IMR-90 (cell line): Measurements from ENCODE around the gene HORMAD1. TPM values are rescaled to one million over a fixed set of nuclear protein-coding genes. Genes with fewer than 3 reads are reported as not detected.

ENCODE experiments used
- ATAC-seq: fragments of 200-7000 bp; cut with Tn5 transposase; 2 replicates; pipeline ENCODE4 v1.9.1; 2020; ENCODE audit warnings: low read depth, mild to moderate bottlenecking, moderate library complexity
- BruUV-seq: library from RNA; stranded (reverse); fragments of 400-500 nt; replicated peaks from 2 replicates; lab custom pipeline; 2021; lab: Mats Ljungman, UMichigan
- CTCF ChIA-PET: fragments of 300-600 bp; formaldehyde crosslinking; extraction: SDS; loops from one replicate; lab custom pipeline; 2021; ENCODE audit warnings: antibody characterized with exemption; lab: Yijun Ruan, JAX
- POLR2A ChIA-PET: fragments of 300-600 bp; sonication (Branson Sonifier 250); formaldehyde crosslinking; loops from one replicate; lab custom pipeline; 2022; ENCODE audit warnings: antibody characterized with exemption; ENCODE audit not compliant: unreplicated experiment; lab: Charles Lee
- DNase-seq: peaks from one replicate; pipeline ENCODE4 v3.0.0; 2013
- H2AFZ ChIP-seq: replicated peaks from 2 replicates; pipeline ENCODE3; 2013; ENCODE audit warnings: low read length, mild to moderate bottlenecking; ENCODE audit not compliant: poor library complexity
- H2AK5ac ChIP-seq: 2 replicates; pipeline ENCODE4 v1.6.1; 2013; ENCODE audit warnings: low read depth, low read length, inconsistent platforms
- H2AK9ac ChIP-seq: replicated peaks from 2 replicates; pipeline ENCODE3; 2013; ENCODE audit warnings: mild to moderate bottlenecking, low read depth, low read length, moderate library complexity; ENCODE audit not compliant: poor library complexity
- H2BK120ac ChIP-seq: 2 replicates; pipeline ENCODE4 v1.6.1; 2013; ENCODE audit warnings: low read depth, low read length, inconsistent platforms
- H2BK15ac ChIP-seq: 3 replicates; pipeline ENCODE4 v1.6.1; 2013; ENCODE audit warnings: low read depth, low read length, inconsistent platforms
- H2BK20ac ChIP-seq: 2 replicates; pipeline ENCODE4 v1.6.1; 2013; ENCODE audit warnings: low read depth, mild to moderate bottlenecking, inconsistent platforms, low read length, moderate library complexity
- H2BK5ac ChIP-seq: 2 replicates; pipeline ENCODE4 v1.6.1; 2013; ENCODE audit warnings: mild to moderate bottlenecking, low read depth, low read length, inconsistent platforms; ENCODE audit not compliant: poor library complexity, severe bottlenecking
- H3K14ac ChIP-seq: replicated peaks from 2 replicates; pipeline ENCODE4 v1.6.1; 2013; ENCODE audit warnings: low read depth, low read length, inconsistent platforms
- H3K18ac ChIP-seq: 2 replicates; pipeline ENCODE4 v1.6.1; 2013; ENCODE audit warnings: low read depth, low read length, control low read depth
- H3K23ac ChIP-seq: 2 replicates; pipeline ENCODE4 v1.6.1; 2013; ENCODE audit warnings: low read depth, low read length, inconsistent platforms
- H3K27ac ChIP-seq: 2 replicates; pipeline ENCODE4 v1.5.1; 2013; ENCODE audit warnings: mild to moderate bottlenecking, control low read depth, low read length; ENCODE audit not compliant: insufficient read depth
- H3K27me3 ChIP-seq: 2 replicates; pipeline ENCODE4 v1.6.1; 2013; ENCODE audit warnings: low read length; ENCODE audit not compliant: control insufficient read depth, insufficient read depth
- H3K36me3 ChIP-seq: 2 replicates; pipeline ENCODE4 v1.6.1; 2013; ENCODE audit warnings: low read length, mixed read lengths; ENCODE audit not compliant: control insufficient read depth, insufficient read depth
- H3K4ac ChIP-seq: 2 replicates; pipeline ENCODE4 v1.6.1; 2013; ENCODE audit warnings: low read depth, low read length, inconsistent platforms
- H3K4me1 ChIP-seq: 2 replicates; pipeline ENCODE4 v1.6.1; 2013; ENCODE audit warnings: low read length, mixed read lengths; ENCODE audit not compliant: control insufficient read depth, insufficient read depth
- H3K4me2 ChIP-seq: 2 replicates; pipeline ENCODE4 v1.6.1; 2013; ENCODE audit warnings: low read depth, mild to moderate bottlenecking, control low read depth, low read length, moderate library complexity
- H3K4me3 ChIP-seq: 2 replicates; pipeline ENCODE4 v1.5.1; 2013; ENCODE audit warnings: low read depth, mild to moderate bottlenecking, control low read depth, low read length, moderate library complexity; ENCODE audit not compliant: insufficient read depth
- H3K56ac ChIP-seq: 2 replicates; pipeline ENCODE4 v1.6.1; 2013; ENCODE audit warnings: low read length, inconsistent platforms; ENCODE audit not compliant: insufficient read depth; ENCODE audit errors: extremely low read depth
- H3K79me1 ChIP-seq, 2 experiments: 2 replicates each; pipeline ENCODE4 v1.6.1; 2013; ENCODE audit warnings: low read length in 2 of 2, inconsistent platforms in 1 of 2, low read depth in 1 of 2
- H3K9ac ChIP-seq: 2 replicates; pipeline ENCODE4 v1.6.1; 2013; ENCODE audit warnings: low read depth, low read length, control low read depth
- H3K9me1 ChIP-seq: 2 replicates; pipeline ENCODE4 v1.6.1; 2013; ENCODE audit warnings: low read length, inconsistent platforms; ENCODE audit not compliant: insufficient read depth
- H3K9me3 ChIP-seq: 2 replicates; pipeline ENCODE4 v1.6.1; 2013; ENCODE audit warnings: low read length; ENCODE audit not compliant: control insufficient read depth, insufficient read depth
- H4K20me1 ChIP-seq: 2 replicates; pipeline ENCODE4 v1.6.1; 2013; ENCODE audit warnings: low read length, inconsistent platforms; ENCODE audit not compliant: insufficient read depth
- H4K5ac ChIP-seq: 2 replicates; pipeline ENCODE4 v1.6.1; 2013; ENCODE audit warnings: mild to moderate bottlenecking, low read depth, low read length, control low read depth
- H4K8ac ChIP-seq, 2 experiments: 2 replicates each; pipeline ENCODE4 v1.6.1; 2013; ENCODE audit warnings: low read depth in 2 of 2, low read length in 2 of 2, control low read depth in 1 of 2, inconsistent platforms in 1 of 2
- H4K91ac ChIP-seq: 2 replicates; pipeline ENCODE4 v1.6.1; 2013; ENCODE audit warnings: low read depth, low read length, inconsistent platforms; ENCODE audit not compliant: insufficient read depth
- BHLHE40 ChIP-seq: fragments of 150-350 bp; IDR thresholded peaks from 2 replicates; pipeline ENCODE4 v1.6.1; 2016; ENCODE audit warnings: mild to moderate bottlenecking, low read depth, low read length
- CHD1 ChIP-seq: IDR thresholded peaks from 2 replicates; pipeline ENCODE4 v1.6.1; 2012; ENCODE audit warnings: low read depth, low read length, improper control_type of control experiment
- ELK1 ChIP-seq: fragments of 150-350 bp; IDR thresholded peaks from 2 replicates; pipeline ENCODE4 v1.6.1; 2016; ENCODE audit warnings: low read depth, mild to moderate bottlenecking, low read length, moderate library complexity, borderline replicate concordance
- FOS ChIP-seq: fragments of 150-350 bp; IDR thresholded peaks from 2 replicates; pipeline ENCODE4 v1.6.1; 2016; ENCODE audit warnings: low read depth, low read length
- MAZ ChIP-seq: IDR thresholded peaks from 2 replicates; pipeline ENCODE4 v1.6.1; 2012; ENCODE audit warnings: low read depth, mild to moderate bottlenecking, low read length, improper control_type of control experiment, moderate library complexity, borderline replicate concordance
- NFE2L2 ChIP-seq: fragments of 150-350 bp; IDR thresholded peaks from 2 replicates; pipeline ENCODE4 v1.6.1; 2016; ENCODE audit warnings: low read depth, mild to moderate bottlenecking, low read length
- RAD21 ChIP-seq: IDR thresholded peaks from 2 replicates; pipeline ENCODE4 v1.6.1; 2012; ENCODE audit warnings: low read length, improper control_type of control experiment
- RCOR1 ChIP-seq: IDR thresholded peaks from 2 replicates; pipeline ENCODE4 v1.6.1; 2012; ENCODE audit warnings: mild to moderate bottlenecking, low read length, improper control_type of control experiment; ENCODE audit not compliant: insufficient replicate concordance
- RFX5 ChIP-seq: IDR thresholded peaks from 2 replicates; pipeline ENCODE4 v1.8.0; 2012; ENCODE audit warnings: low read depth, mild to moderate bottlenecking, low read length, moderate library complexity
- SMC3 ChIP-seq: fragments of 150-350 bp; IDR thresholded peaks from 2 replicates; pipeline ENCODE4 v1.6.1; 2016; ENCODE audit warnings: low read depth, mild to moderate bottlenecking, antibody characterized with exemption, low read length, moderate library complexity
- WGBS, 2 experiments: methylation state at CpG; one replicate each; pipeline versions ENCODE4 v1.1.5 to v1.1.7; 2013; ENCODE audit warnings: missing lambda C conversion rate in 2 of 2; ENCODE audit not compliant: insufficient read length in 1 of 2; ENCODE audit errors: extremely low coverage in 2 of 2; 5-methylcytosine and 5-hydroxymethylcytosine counted together
- dilution Hi-C: fragments of 300-500 bp; cut with HindIII; formaldehyde crosslinking; loops from one replicate; pipeline ENCODE4 v1.14.3; 2018; ENCODE audit warnings: low sequenced_read_pairs; ENCODE audit not compliant: unreplicated experiment
- in situ Hi-C: fragments of 300-500 bp; cut with MboI; formaldehyde crosslinking; loops from 3 replicates; pipeline ENCODE4 v1.14.3; 2019; ENCODE audit warnings: low sequenced_read_pairs, inconsistent platforms, mixed read lengths
- intact Hi-C: fragments of 100-400 bp; cut with micrococcal nuclease; formaldehyde crosslinking; loops from 2 replicates; pipeline ENCODE4 v1.10.0; 2022
- polyA plus RNA-seq, 3 experiments: library from polyadenylated mRNA; depleted of rRNA; stranded (reverse); fragments of >200 nt; gene quantifications; 2 replicates each; pipeline ENCODE4 v1.2.3, GENCODE V29; 2012; ENCODE audit warnings: low replicate concordance in 1 of 3
- total RNA-seq: library from RNA; depleted of rRNA; stranded (reverse); fragments of >200 nt; gene quantifications from 2 replicates; pipeline ENCODE4 v1.2.3, GENCODE V29; 2012

Gene HORMAD1
- total and polyA plus RNA-seq, 2 of the 4 experiments (the other 2 are of a cell fraction) = not detected

- H3K9me1 ChIP-seq = no peaks in the 10 kb centered on the region
- no peak overlapping the region for H4K5ac ChIP-seq
- no peak overlapping the region for H2BK20ac ChIP-seq
- no peak overlapping the region for H2BK120ac ChIP-seq
- no peak overlapping the region for H3K4me3 ChIP-seq
- H2BK5ac ChIP-seq = no peak overlapping the region
- H3K36me3 ChIP-seq = no peaks in the 10 kb centered on the region
- H4K91ac ChIP-seq = no peak overlapping the region
- CTCF ChIA-PET = no interaction called here
- H2AK9ac ChIP-seq = no peak overlapping the region
- no peak overlapping the region for H3K14ac ChIP-seq
- no peak overlapping the region for H2AFZ ChIP-seq
- no peaks in the 10 kb centered on the region for H4K20me1 ChIP-seq
- no peak overlapping the region for H2BK15ac ChIP-seq
- no peak overlapping the region for H3K18ac ChIP-seq
- no peak overlapping the region for H2AK5ac ChIP-seq
- no peaks in the 10 kb centered on the region for H3K4me1 ChIP-seq
- H3K4me2 ChIP-seq = no peak overlapping the region
- no peak overlapping the region for H4K8ac ChIP-seq
- H3K56ac ChIP-seq = no peak overlapping the region
- intact Hi-C loops = no loop called here
- H3K9me3 ChIP-seq = no peaks in the 10 kb centered on the region
- no peaks in the 10 kb centered on the region for H3K79me1 ChIP-seq
- BruUV-seq = no TSS peak
- 100% methylated on average over 1 of the region's 2 CpGs; no CpG with 5 or more reads in 1 of the 2 experiments for WGBS, 2 experiments
- H3K23ac ChIP-seq = no peak overlapping the region
- no peak overlapping the region for H3K9ac ChIP-seq
- POLR2A ChIA-PET = no interaction called here
- dilution Hi-C loops = no loop called here
- no peak for ATAC-seq
- no peak overlapping the region for H3K4ac ChIP-seq
- H3K27me3 ChIP-seq = no peaks in the 10 kb centered on the region
- no peak overlapping the region for H3K27ac ChIP-seq
- no peak for DNase-seq
- TF ChIP-seq RCOR1 (no peak), RAD21 (no peak), FOS (no peak), ELK1 (no peak), BHLHE40 (no peak), SMC3 (no peak), MAZ (no peak), CHD1 (no peak), NFE2L2 (no peak), RFX5 (no peak)
- in situ Hi-C loops = no loop called here
Observed at GRCh38 chr1:150724336-150724735, 3.6 kb upstream of the HORMAD1 start.
